ENCODE measurements around the gene KIN.

The KIN gene

DNA sequence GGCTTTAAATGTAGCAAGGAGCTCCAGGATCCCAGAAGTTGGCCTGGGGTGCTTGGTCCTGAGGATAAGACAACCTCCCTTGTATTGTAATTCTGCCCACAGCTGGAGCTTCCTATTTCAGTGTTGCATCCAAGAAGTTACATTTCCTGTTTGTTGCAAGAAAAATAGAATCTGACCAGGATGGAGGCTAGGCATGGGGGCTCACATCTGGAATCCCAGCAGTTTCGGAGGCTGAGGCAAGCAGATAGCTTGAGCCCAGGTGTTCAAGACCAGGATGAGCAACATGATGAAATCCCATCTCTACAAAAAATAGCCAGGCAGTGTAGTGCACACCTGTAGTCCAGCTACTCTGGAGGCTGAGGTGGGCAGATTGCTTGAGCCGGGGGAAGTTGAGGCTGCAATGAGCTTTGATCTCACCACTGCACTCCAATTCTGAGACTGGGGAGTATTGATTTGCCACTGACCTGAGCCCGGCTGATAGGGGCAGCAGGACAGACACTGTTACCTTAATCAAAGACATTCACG lies 85.4 kb downstream of the KIN start:
- Mint-ChIP-seq H3K36me3 (ENCODE audit: low read depth) (no peaks in the 10 kb centered on the region), H3K9me3 (no peaks in the 10 kb centered on the region), H3K4me1 (no peaks in the 10 kb centered on the region), H3K4me3 (no peak overlapping the region), H3K27ac (no peak overlapping the region), H3K27me3 (ENCODE audit: low read depth, poor library complexity) (peaks cover 41% of the 10 kb centered on the region)
- TF ChIP-seq, protein P1, sequence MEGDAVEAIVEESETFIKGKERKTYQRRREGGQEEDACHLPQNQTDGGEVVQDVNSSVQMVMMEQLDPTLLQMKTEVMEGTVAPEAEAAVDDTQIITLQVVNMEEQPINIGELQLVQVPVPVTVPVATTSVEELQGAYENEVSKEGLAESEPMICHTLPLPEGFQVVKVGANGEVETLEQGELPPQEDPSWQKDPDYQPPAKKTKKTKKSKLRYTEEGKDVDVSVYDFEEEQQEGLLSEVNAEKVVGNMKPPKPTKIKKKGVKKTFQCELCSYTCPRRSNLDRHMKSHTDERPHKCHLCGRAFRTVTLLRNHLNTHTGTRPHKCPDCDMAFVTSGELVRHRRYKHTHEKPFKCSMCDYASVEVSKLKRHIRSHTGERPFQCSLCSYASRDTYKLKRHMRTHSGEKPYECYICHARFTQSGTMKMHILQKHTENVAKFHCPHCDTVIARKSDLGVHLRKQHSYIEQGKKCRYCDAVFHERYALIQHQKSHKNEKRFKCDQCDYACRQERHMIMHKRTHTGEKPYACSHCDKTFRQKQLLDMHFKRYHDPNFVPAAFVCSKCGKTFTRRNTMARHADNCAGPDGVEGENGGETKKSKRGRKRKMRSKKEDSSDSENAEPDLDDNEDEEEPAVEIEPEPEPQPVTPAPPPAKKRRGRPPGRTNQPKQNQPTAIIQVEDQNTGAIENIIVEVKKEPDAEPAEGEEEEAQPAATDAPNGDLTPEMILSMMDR (IDR thresholded peaks at IDR 0.05): no peak
- DNase-seq: no peak

DNA sequence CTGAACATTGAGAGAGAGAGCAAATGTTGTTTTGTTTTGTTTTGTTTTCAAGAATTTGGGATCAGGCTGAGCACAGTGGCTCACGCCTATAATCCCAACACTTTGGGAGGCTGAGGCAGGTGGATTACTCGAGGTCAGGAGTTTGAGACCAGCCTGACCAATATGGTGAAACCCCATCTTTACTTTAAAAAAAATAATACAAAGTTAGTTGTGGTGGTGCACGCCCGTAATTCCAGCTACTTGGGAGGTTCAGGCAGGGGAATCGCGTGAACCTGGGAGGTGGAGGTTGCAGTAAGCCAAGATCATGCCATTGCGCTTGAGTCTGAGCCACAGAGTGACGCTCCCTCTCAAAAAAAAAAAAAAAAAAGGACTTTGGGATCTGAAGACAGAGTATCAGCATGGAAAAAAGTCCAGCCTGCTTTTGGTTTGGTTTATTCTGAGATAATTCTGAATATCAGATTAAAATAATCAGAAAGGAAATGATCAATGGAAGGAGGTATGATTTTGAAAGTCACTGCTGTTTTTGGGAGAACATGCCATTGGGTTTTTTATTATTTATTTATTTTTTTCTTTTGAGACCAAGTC lies 86.5 kb downstream of the KIN start:
- TF ChIP-seq, protein P1 (IDR thresholded peaks at IDR 0.05): no peak
- H3K36me3 Mint-ChIP-seq (ENCODE audit: low read depth): no peaks in the 10 kb centered on the region
- peaks cover 41% of the 10 kb centered on the region for H3K27me3 Mint-ChIP-seq (ENCODE audit: low read depth, poor library complexity)
- H3K27ac Mint-ChIP-seq: no peak overlapping the region
- no peaks in the 10 kb centered on the region for H3K9me3 Mint-ChIP-seq
- no peak overlapping the region for H3K4me3 Mint-ChIP-seq
- DNase-seq: no peak
- no peaks in the 10 kb centered on the region for H3K4me1 Mint-ChIP-seq
